Upper lobe of left lung (tissue), 4 donors: ENCODE results near the gene MFAP4.

Source experiments
- CTCF ChIP-seq, 6 experiments: fragments of 450-650 bp in 4 of 6; fragments of 200-600 bp in 2 of 6; sonication (generic) in 2 of 6; IDR thresholded peaks; one replicate each; pipeline ENCODE4 v1.5.1; 2016 to 2019; ENCODE audit warnings: antibody characterized with exemption in 6 of 6
- POLR2A ChIP-seq, 4 donors: fragments of 450-650 bp; IDR thresholded peaks; one replicate each; pipeline ENCODE4 v1.5.1; 2016 to 2017; ENCODE audit warnings: antibody characterized with exemption in 4 of 4, mild to moderate bottlenecking in 2 of 4

GRCh38 chr17:19421219-19421618 lies 34.2 kb upstream of the MFAP4 start:
- TF ChIP-seq CTCF (IDR thresholded peaks at IDR 0.05) (no peak), POLR2A (IDR thresholded peaks at IDR 0.05) (no peak)
